IMR-90 (cell line): ENCODE data around the gene PITPNB. TPM values are rescaled to one million over a fixed set of nuclear protein-coding genes. Genes with fewer than 3 reads are reported as not detected.

Source experiments
- ATAC-seq: fragments of 200-7000 bp; cut with Tn5 transposase; 2 replicates; pipeline ENCODE4 v1.9.1; 2020; ENCODE audit warnings: low read depth, mild to moderate bottlenecking, moderate library complexity
- BruUV-seq: library from RNA; stranded (reverse); fragments of 400-500 nt; replicated peaks from 2 replicates; lab custom pipeline; 2021; lab: Mats Ljungman, UMichigan
- CTCF ChIA-PET: fragments of 300-600 bp; formaldehyde crosslinking; extraction: SDS; loops from one replicate; lab custom pipeline; 2021; ENCODE audit warnings: antibody characterized with exemption; lab: Yijun Ruan, JAX
- POLR2A ChIA-PET: fragments of 300-600 bp; sonication (Branson Sonifier 250); formaldehyde crosslinking; loops from one replicate; lab custom pipeline; 2022; ENCODE audit warnings: antibody characterized with exemption; ENCODE audit not compliant: unreplicated experiment; lab: Charles Lee
- DNase-seq: peaks from one replicate; pipeline ENCODE4 v3.0.0; 2013
- H2AFZ ChIP-seq: replicated peaks from 2 replicates; pipeline ENCODE3; 2013; ENCODE audit warnings: low read length, mild to moderate bottlenecking; ENCODE audit not compliant: poor library complexity
- H2AK5ac ChIP-seq: 2 replicates; pipeline ENCODE4 v1.6.1; 2013; ENCODE audit warnings: low read depth, low read length, inconsistent platforms
- H2AK9ac ChIP-seq: replicated peaks from 2 replicates; pipeline ENCODE3; 2013; ENCODE audit warnings: mild to moderate bottlenecking, low read depth, low read length, moderate library complexity; ENCODE audit not compliant: poor library complexity
- H2BK120ac ChIP-seq: 2 replicates; pipeline ENCODE4 v1.6.1; 2013; ENCODE audit warnings: low read depth, low read length, inconsistent platforms
- H2BK15ac ChIP-seq: 3 replicates; pipeline ENCODE4 v1.6.1; 2013; ENCODE audit warnings: low read depth, low read length, inconsistent platforms
- H2BK20ac ChIP-seq: 2 replicates; pipeline ENCODE4 v1.6.1; 2013; ENCODE audit warnings: low read depth, mild to moderate bottlenecking, inconsistent platforms, low read length, moderate library complexity
- H2BK5ac ChIP-seq: 2 replicates; pipeline ENCODE4 v1.6.1; 2013; ENCODE audit warnings: mild to moderate bottlenecking, low read depth, low read length, inconsistent platforms; ENCODE audit not compliant: poor library complexity, severe bottlenecking
- H3K14ac ChIP-seq: replicated peaks from 2 replicates; pipeline ENCODE4 v1.6.1; 2013; ENCODE audit warnings: low read depth, low read length, inconsistent platforms
- H3K18ac ChIP-seq: 2 replicates; pipeline ENCODE4 v1.6.1; 2013; ENCODE audit warnings: low read depth, low read length, control low read depth
- H3K23ac ChIP-seq: 2 replicates; pipeline ENCODE4 v1.6.1; 2013; ENCODE audit warnings: low read depth, low read length, inconsistent platforms
- H3K27ac ChIP-seq: 2 replicates; pipeline ENCODE4 v1.5.1; 2013; ENCODE audit warnings: mild to moderate bottlenecking, control low read depth, low read length; ENCODE audit not compliant: insufficient read depth
- H3K27me3 ChIP-seq: 2 replicates; pipeline ENCODE4 v1.6.1; 2013; ENCODE audit warnings: low read length; ENCODE audit not compliant: control insufficient read depth, insufficient read depth
- H3K36me3 ChIP-seq: 2 replicates; pipeline ENCODE4 v1.6.1; 2013; ENCODE audit warnings: low read length, mixed read lengths; ENCODE audit not compliant: control insufficient read depth, insufficient read depth
- H3K4ac ChIP-seq: 2 replicates; pipeline ENCODE4 v1.6.1; 2013; ENCODE audit warnings: low read depth, low read length, inconsistent platforms
- H3K4me1 ChIP-seq: 2 replicates; pipeline ENCODE4 v1.6.1; 2013; ENCODE audit warnings: low read length, mixed read lengths; ENCODE audit not compliant: control insufficient read depth, insufficient read depth
- H3K4me2 ChIP-seq: 2 replicates; pipeline ENCODE4 v1.6.1; 2013; ENCODE audit warnings: low read depth, mild to moderate bottlenecking, control low read depth, low read length, moderate library complexity
- H3K4me3 ChIP-seq: 2 replicates; pipeline ENCODE4 v1.5.1; 2013; ENCODE audit warnings: low read depth, mild to moderate bottlenecking, control low read depth, low read length, moderate library complexity; ENCODE audit not compliant: insufficient read depth
- H3K56ac ChIP-seq: 2 replicates; pipeline ENCODE4 v1.6.1; 2013; ENCODE audit warnings: low read length, inconsistent platforms; ENCODE audit not compliant: insufficient read depth; ENCODE audit errors: extremely low read depth
- H3K79me1 ChIP-seq, 2 experiments: 2 replicates each; pipeline ENCODE4 v1.6.1; 2013; ENCODE audit warnings: low read length in 2 of 2, inconsistent platforms in 1 of 2, low read depth in 1 of 2
- H3K9ac ChIP-seq: 2 replicates; pipeline ENCODE4 v1.6.1; 2013; ENCODE audit warnings: low read depth, low read length, control low read depth
- H3K9me1 ChIP-seq: 2 replicates; pipeline ENCODE4 v1.6.1; 2013; ENCODE audit warnings: low read length, inconsistent platforms; ENCODE audit not compliant: insufficient read depth
- H3K9me3 ChIP-seq: 2 replicates; pipeline ENCODE4 v1.6.1; 2013; ENCODE audit warnings: low read length; ENCODE audit not compliant: control insufficient read depth, insufficient read depth
- H4K20me1 ChIP-seq: 2 replicates; pipeline ENCODE4 v1.6.1; 2013; ENCODE audit warnings: low read length, inconsistent platforms; ENCODE audit not compliant: insufficient read depth
- H4K5ac ChIP-seq: 2 replicates; pipeline ENCODE4 v1.6.1; 2013; ENCODE audit warnings: mild to moderate bottlenecking, low read depth, low read length, control low read depth
- H4K8ac ChIP-seq, 2 experiments: 2 replicates each; pipeline ENCODE4 v1.6.1; 2013; ENCODE audit warnings: low read depth in 2 of 2, low read length in 2 of 2, control low read depth in 1 of 2, inconsistent platforms in 1 of 2
- H4K91ac ChIP-seq: 2 replicates; pipeline ENCODE4 v1.6.1; 2013; ENCODE audit warnings: low read depth, low read length, inconsistent platforms; ENCODE audit not compliant: insufficient read depth
- BHLHE40 ChIP-seq: fragments of 150-350 bp; IDR thresholded peaks from 2 replicates; pipeline ENCODE4 v1.6.1; 2016; ENCODE audit warnings: mild to moderate bottlenecking, low read depth, low read length
- FOS ChIP-seq: fragments of 150-350 bp; IDR thresholded peaks from 2 replicates; pipeline ENCODE4 v1.6.1; 2016; ENCODE audit warnings: low read depth, low read length
- NFE2L2 ChIP-seq: fragments of 150-350 bp; IDR thresholded peaks from 2 replicates; pipeline ENCODE4 v1.6.1; 2016; ENCODE audit warnings: low read depth, mild to moderate bottlenecking, low read length
- RCOR1 ChIP-seq: IDR thresholded peaks from 2 replicates; pipeline ENCODE4 v1.6.1; 2012; ENCODE audit warnings: mild to moderate bottlenecking, low read length, improper control_type of control experiment; ENCODE audit not compliant: insufficient replicate concordance
- RFX5 ChIP-seq: IDR thresholded peaks from 2 replicates; pipeline ENCODE4 v1.8.0; 2012; ENCODE audit warnings: low read depth, mild to moderate bottlenecking, low read length, moderate library complexity
- WGBS, 2 experiments: methylation state at CpG; one replicate each; pipeline versions ENCODE4 v1.1.5 to v1.1.7; 2013; ENCODE audit warnings: missing lambda C conversion rate in 2 of 2; ENCODE audit not compliant: insufficient read length in 1 of 2; ENCODE audit errors: extremely low coverage in 2 of 2; 5-methylcytosine and 5-hydroxymethylcytosine counted together
- dilution Hi-C: fragments of 300-500 bp; cut with HindIII; formaldehyde crosslinking; loops from one replicate; pipeline ENCODE4 v1.14.3; 2018; ENCODE audit warnings: low sequenced_read_pairs; ENCODE audit not compliant: unreplicated experiment
- in situ Hi-C: fragments of 300-500 bp; cut with MboI; formaldehyde crosslinking; loops from 3 replicates; pipeline ENCODE4 v1.14.3; 2019; ENCODE audit warnings: low sequenced_read_pairs, inconsistent platforms, mixed read lengths
- intact Hi-C: fragments of 100-400 bp; cut with micrococcal nuclease; formaldehyde crosslinking; loops from 2 replicates; pipeline ENCODE4 v1.10.0; 2022
- polyA plus RNA-seq, 3 experiments: library from polyadenylated mRNA; depleted of rRNA; stranded (reverse); fragments of >200 nt; gene quantifications; 2 replicates each; pipeline ENCODE4 v1.2.3, GENCODE V29; 2012; ENCODE audit warnings: low replicate concordance in 1 of 3
- total RNA-seq: library from RNA; depleted of rRNA; stranded (reverse); fragments of >200 nt; gene quantifications from 2 replicates; pipeline ENCODE4 v1.2.3, GENCODE V29; 2012

Gene PITPNB
- total and polyA plus RNA-seq, 2 of the 4 experiments (the other 2 are of a cell fraction), result 19.7 to 54.5 TPM

- H2BK20ac ChIP-seq, result no peak overlapping the region
- H3K4me2 ChIP-seq, result peak overlapping the region; percentile 9; the same call in 1 of the 2 replicates
- H3K9me3 ChIP-seq, result no peaks in the 10 kb centered on the region
- peaks cover 8% of the 10 kb centered on the region for H3K4me1 ChIP-seq
- H3K27me3 ChIP-seq, result no peaks in the 10 kb centered on the region
- intact Hi-C loops (no loop called here), dilution Hi-C loops (no loop called here), in situ Hi-C loops (no loop called here)
- ChIA-PET CTCF (no interaction called here), POLR2A (no interaction called here)
- H3K4ac ChIP-seq, result peak overlapping the region; percentile 45; the same call in 1 of the 2 replicates
- H3K56ac ChIP-seq, result no peak overlapping the region; the same call in 1 of the 2 replicates
- peak overlapping the region; percentile 61 for H2AFZ ChIP-seq
- 17% methylated on average over 1 of the region's 9 CpGs; no CpG with 5 or more reads in 1 of the 2 experiments for WGBS, 2 experiments
- no peak overlapping the region for H4K5ac ChIP-seq
- H2AK5ac ChIP-seq, result peak overlapping the region; percentile 25; the same call in 1 of the 2 replicates
- 0 out of 4 replicates have a peak overlapping the region, but pooled peaks of 1 of the 2 experiments have one; percentile 19 for H4K8ac ChIP-seq
- TF ChIP-seq FOS (no peak), RCOR1 (no peak), NFE2L2 (no peak), RFX5 (no peak), BHLHE40 (no peak)
- H3K18ac ChIP-seq, result no peak overlapping the region
- no peaks in the 10 kb centered on the region for H3K36me3 ChIP-seq
- no peak overlapping the region for H3K9ac ChIP-seq
- no peak overlapping the region for H3K4me3 ChIP-seq
- 0 out of 2 replicates have a peak, but pooled peaks cover 2% of the 10 kb centered on the region for H3K9me1 ChIP-seq
- ATAC-seq (peak; percentile 59), DNase-seq (peak; percentile 21)
- no TSS peak for BruUV-seq
- H4K91ac ChIP-seq, result no peak overlapping the region; the same call in 1 of the 2 replicates
- no peak overlapping the region for H2BK120ac ChIP-seq
- H2AK9ac ChIP-seq, result no peak overlapping the region
- H3K27ac ChIP-seq, result peak overlapping the region; percentile 34; the same call in 1 of the 2 replicates
- H4K20me1 ChIP-seq, result no peaks in the 10 kb centered on the region
- H2BK5ac ChIP-seq, result no peak overlapping the region
- H3K79me1 ChIP-seq, result no peaks in the 10 kb centered on the region
- H2BK15ac ChIP-seq, result peak overlapping the region; percentile 83; the same call in 1 of the 3 replicates
- H3K23ac ChIP-seq, result no peak overlapping the region; the same call in 1 of the 2 replicates
- H3K14ac ChIP-seq, result no peak overlapping the region; the same call in 1 of the 2 replicates
These were observed 43.4 kb upstream of the PITPNB start for GRCh38 chr22:27962268-27963044.
